Stimulated activated naive CD8-positive, alpha-beta T cell treated with anti-CD3 and anti-CD28 coated beads, Interleukin-15, amount 100 ng/mL, for 72 hours (primary cell): ENCODE measurements around the gene PIGN.
"Not testable (repeated sequence)": the region's sequence is repeated elsewhere in the genome, so short reads cannot be mapped to it uniquely, and the experiment has no call there.

Source experiments
- ATAC-seq: fragments of 150-1000 bp; cut with Tn5 transposase; 2 replicates; pipeline ENCODE4 v1.10.0; 2021; ENCODE audit warnings: mild to moderate bottlenecking, moderate library complexity
- DNase-seq, 2 donors: peaks; one replicate each; pipeline ENCODE4 v3.0.0; 2021 to 2022
- H3K27ac Mint-ChIP-seq, 2 donors: one replicate each; pipeline ENCODE4 v1.8.0; 2022; ENCODE audit warnings: mild to moderate bottlenecking in 2 of 2, mixed read lengths in 2 of 2, moderate library complexity in 2 of 2
- H3K27me3 Mint-ChIP-seq: one replicate; pipeline ENCODE4 v1.8.0; 2022; ENCODE audit warnings: mixed read lengths
- H3K4me1 Mint-ChIP-seq: one replicate; pipeline ENCODE4 v1.8.0; 2022; ENCODE audit warnings: mild to moderate bottlenecking, mixed read lengths
- H3K4me3 Mint-ChIP-seq, 2 donors: one replicate each; pipeline ENCODE4 v1.8.0; 2022; ENCODE audit warnings: mild to moderate bottlenecking in 2 of 2, mixed read lengths in 2 of 2, moderate library complexity in 1 of 2
- H3K9me3 Mint-ChIP-seq, 2 donors: one replicate each; pipeline ENCODE4 v1.8.0; 2022; ENCODE audit warnings: mixed read lengths in 2 of 2

Gene PIGN

GRCh38 chr18:62069556-62069955, 117.3 kb downstream of the PIGN start:
- Mint-ChIP-seq H3K27me3 (no peaks in the 10 kb centered on the region), H3K9me3 (peaks cover 6 to 7% of the 10 kb centered on the region in 2 donors), H3K4me1 (no peaks in the 10 kb centered on the region), H3K27ac (no peak overlapping the region), H3K4me3 (no peak overlapping the region)
- DNase-seq (no peak), ATAC-seq (no peak)

- H3K27ac Mint-ChIP-seq, result no peak overlapping the region
- H3K4me1 Mint-ChIP-seq, result no peaks in the 10 kb centered on the region
- DNase-seq, result no peak
- no peaks in the 10 kb centered on the region for H3K27me3 Mint-ChIP-seq
- H3K4me3 Mint-ChIP-seq, result no peak overlapping the region
- ATAC-seq, result no peak
- H3K9me3 Mint-ChIP-seq, result peaks cover 6 to 7% of the 10 kb centered on the region in 2 donors
These were observed 120.6 kb downstream of the PIGN start for GRCh38 chr18:62066102-62066818.

GRCh38 chr18:62064361-62064760, 122.5 kb downstream of the PIGN start:
- Mint-ChIP-seq H3K4me1 (no peaks in the 10 kb centered on the region), H3K27ac (no peak overlapping the region), H3K9me3 (peaks cover 6 to 7% of the 10 kb centered on the region in 2 donors), H3K27me3 (no peaks in the 10 kb centered on the region), H3K4me3 (no peak overlapping the region)
- ATAC-seq, result no peak
- DNase-seq, result no peak

- H3K4me1 Mint-ChIP-seq, result no peaks in the 10 kb centered on the region
- no peaks in the 10 kb centered on the region for H3K27me3 Mint-ChIP-seq
- H3K4me3 Mint-ChIP-seq, result no peak overlapping the region
- H3K27ac Mint-ChIP-seq, result no peak overlapping the region
- DNase-seq (no peak), ATAC-seq (no peak)
- peaks cover 0 to 14% of the 10 kb centered on the region in 2 donors for H3K9me3 Mint-ChIP-seq
These were observed 124.9 kb downstream of the PIGN start for GRCh38 chr18:62061821-62062478.

- Mint-ChIP-seq H3K4me1 (no peaks in the 10 kb centered on the region), H3K27me3 (no peaks in the 10 kb centered on the region)
These were observed 126.0 kb downstream of the PIGN start for GRCh38 chr18:62060820-62061219.

GRCh38 chr18:62054929-62055498, 131.8 kb downstream of the PIGN start:
- no peak for DNase-seq
- H3K27ac Mint-ChIP-seq, result no peak overlapping the region
- peaks cover 0 to 25% of the 10 kb centered on the region in 2 donors for H3K9me3 Mint-ChIP-seq
- H3K4me3 Mint-ChIP-seq, result no peak overlapping the region
- H3K4me1 Mint-ChIP-seq, result no peaks in the 10 kb centered on the region
- ATAC-seq, result no peak
- no peaks in the 10 kb centered on the region for H3K27me3 Mint-ChIP-seq

More at GRCh38 chr18:62060820-62061219, 126.0 kb downstream of the PIGN start:
- H3K27ac Mint-ChIP-seq, result no peak overlapping the region
- DNase-seq (no peak), ATAC-seq (no peak)
- peaks cover 0 to 18% of the 10 kb centered on the region in 2 donors for H3K9me3 Mint-ChIP-seq
- H3K4me3 Mint-ChIP-seq, result no peak overlapping the region

- Mint-ChIP-seq H3K27me3 (no peaks in the 10 kb centered on the region), H3K9me3 (peaks cover 10 to 19% of the 10 kb centered on the region in 2 donors), H3K27ac (no peak overlapping the region), H3K4me1 (no peaks in the 10 kb centered on the region), H3K4me3 (no peak overlapping the region)
- no peak for ATAC-seq
- DNase-seq, result no peak
These were observed 138.6 kb downstream of the PIGN start for GRCh38 chr18:62048279-62048678.

GRCh38 chr18:62045316-62045715, 141.5 kb downstream of the PIGN start:
- Mint-ChIP-seq H3K27ac (no peak overlapping the region), H3K9me3 (peaks cover 10 to 11% of the 10 kb centered on the region in 2 donors), H3K4me3 (no peak overlapping the region), H3K4me1 (no peaks in the 10 kb centered on the region), H3K27me3 (no peaks in the 10 kb centered on the region)
- DNase-seq (no peak), ATAC-seq (no peak)

GRCh38 chr18:62044490-62045000, 142.3 kb downstream of the PIGN start:
- DNase-seq (no peak), ATAC-seq (no peak)
- Mint-ChIP-seq H3K27me3 (no peaks in the 10 kb centered on the region), H3K27ac (no peak overlapping the region), H3K4me3 (no peak overlapping the region), H3K9me3 (peaks cover 10 to 11% of the 10 kb centered on the region in 2 donors), H3K4me1 (no peaks in the 10 kb centered on the region)

GRCh38 chr18:62037989-62038778, 148.7 kb downstream of the PIGN start:
- no peak for DNase-seq
- Mint-ChIP-seq H3K4me1 (peaks cover 17% of the 10 kb centered on the region), H3K9me3 (no peaks in the 10 kb centered on the region), H3K27me3 (no peaks in the 10 kb centered on the region), H3K27ac (no peak overlapping the region), H3K4me3 (no peak overlapping the region)
- ATAC-seq, result no peak

- Mint-ChIP-seq H3K9me3 (no peaks in the 10 kb centered on the region), H3K27ac (no peak overlapping the region), H3K4me3 (no peak overlapping the region), H3K27me3 (no peaks in the 10 kb centered on the region), H3K4me1 (peaks cover 20% of the 10 kb centered on the region)
- no peak for ATAC-seq
- no peak for DNase-seq
These were observed 149.7 kb downstream of the PIGN start for GRCh38 chr18:62037012-62037742.

- not testable (repeated sequence) for ATAC-seq, H3K27ac Mint-ChIP-seq, DNase-seq, H3K4me3 Mint-ChIP-seq, H3K27me3 Mint-ChIP-seq, H3K9me3 Mint-ChIP-seq
- H3K4me1 Mint-ChIP-seq, result peaks cover 20% of the 10 kb centered on the region
These were observed 152.6 kb downstream of the PIGN start for GRCh38 chr18:62034286-62034685.

- DNase-seq (no peak), ATAC-seq (no peak)
- Mint-ChIP-seq H3K9me3 (no peaks in the 10 kb centered on the region), H3K27me3 (no peaks in the 10 kb centered on the region), H3K4me3 (no peak overlapping the region), H3K4me1 (peaks cover 20% of the 10 kb centered on the region), H3K27ac (no peak overlapping the region)
These were observed 153.1 kb downstream of the PIGN start for GRCh38 chr18:62033756-62034155.

GRCh38 chr18:62033207-62033606, 153.6 kb downstream of the PIGN start:
- Mint-ChIP-seq H3K9me3 (no peaks in the 10 kb centered on the region), H3K4me1 (peaks cover 20% of the 10 kb centered on the region), H3K4me3 (no peak overlapping the region), H3K27me3 (no peaks in the 10 kb centered on the region), H3K27ac (no peak overlapping the region)
- DNase-seq (no peak), ATAC-seq (no peak)
